Mammary microvascular endothelial cell (primary cell): ENCODE results near the gene MECR. TPM values are rescaled to one million over a fixed set of nuclear protein-coding genes. Genes with fewer than 3 reads are reported as not detected.

Experiments used
- total RNA-seq: library from RNA; depleted of rRNA; stranded (reverse); fragments of >200 nt; gene quantifications from 2 replicates; pipeline ENCODE4 v1.2.3, GENCODE V29; 2015

Gene MECR, protein sequence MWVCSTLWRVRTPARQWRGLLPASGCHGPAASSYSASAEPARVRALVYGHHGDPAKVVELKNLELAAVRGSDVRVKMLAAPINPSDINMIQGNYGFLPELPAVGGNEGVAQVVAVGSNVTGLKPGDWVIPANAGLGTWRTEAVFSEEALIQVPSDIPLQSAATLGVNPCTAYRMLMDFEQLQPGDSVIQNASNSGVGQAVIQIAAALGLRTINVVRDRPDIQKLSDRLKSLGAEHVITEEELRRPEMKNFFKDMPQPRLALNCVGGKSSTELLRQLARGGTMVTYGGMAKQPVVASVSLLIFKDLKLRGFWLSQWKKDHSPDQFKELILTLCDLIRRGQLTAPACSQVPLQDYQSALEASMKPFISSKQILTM
- total RNA-seq, result 20.3 and 36.7 TPM in 2 replicates

DNA sequence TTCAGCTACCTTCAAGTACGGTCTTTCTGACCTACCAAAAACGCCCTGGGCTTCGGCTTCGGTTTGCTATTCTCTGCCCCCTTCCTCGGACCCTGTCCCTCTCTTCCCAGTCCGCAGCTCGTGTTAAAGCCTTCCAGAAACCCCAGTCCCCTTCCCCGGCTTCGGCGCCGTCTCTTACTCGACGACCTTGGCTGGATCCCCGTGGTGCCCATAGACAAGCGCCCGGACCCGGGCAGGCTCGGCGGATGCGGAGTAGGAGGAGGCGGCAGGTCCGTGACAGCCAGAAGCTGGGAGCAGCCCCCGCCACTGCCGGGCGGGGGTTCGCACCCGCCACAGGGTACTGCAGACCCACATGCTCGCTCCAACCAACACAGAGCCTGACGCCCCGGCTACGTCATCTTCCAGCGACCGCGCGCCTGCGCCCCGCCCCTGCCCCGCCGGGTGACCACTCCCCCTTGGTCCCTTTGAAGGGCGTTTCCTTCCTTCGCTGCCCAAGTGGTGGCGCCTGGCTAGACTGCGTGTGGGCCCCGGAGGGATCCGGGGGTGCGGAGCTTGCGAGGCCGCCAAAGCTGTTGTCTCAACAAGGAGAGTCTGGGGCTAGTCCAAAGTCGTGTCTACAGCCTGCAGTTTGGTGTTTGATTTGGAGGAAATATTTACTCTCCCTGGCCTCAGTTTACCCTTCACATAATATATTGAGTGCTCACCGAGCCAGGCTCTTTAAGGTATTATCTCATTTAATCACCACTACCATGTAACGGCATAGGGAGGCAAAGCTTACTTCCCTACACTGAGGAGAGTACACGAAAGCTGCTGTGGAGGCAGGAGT lies at the start of gene MECR:
Gene MECR (minus strand): TSS at position 382 of the 826 bp plus-strand sequence. CDS start 28 bp downstream, at position 354.

DNA sequence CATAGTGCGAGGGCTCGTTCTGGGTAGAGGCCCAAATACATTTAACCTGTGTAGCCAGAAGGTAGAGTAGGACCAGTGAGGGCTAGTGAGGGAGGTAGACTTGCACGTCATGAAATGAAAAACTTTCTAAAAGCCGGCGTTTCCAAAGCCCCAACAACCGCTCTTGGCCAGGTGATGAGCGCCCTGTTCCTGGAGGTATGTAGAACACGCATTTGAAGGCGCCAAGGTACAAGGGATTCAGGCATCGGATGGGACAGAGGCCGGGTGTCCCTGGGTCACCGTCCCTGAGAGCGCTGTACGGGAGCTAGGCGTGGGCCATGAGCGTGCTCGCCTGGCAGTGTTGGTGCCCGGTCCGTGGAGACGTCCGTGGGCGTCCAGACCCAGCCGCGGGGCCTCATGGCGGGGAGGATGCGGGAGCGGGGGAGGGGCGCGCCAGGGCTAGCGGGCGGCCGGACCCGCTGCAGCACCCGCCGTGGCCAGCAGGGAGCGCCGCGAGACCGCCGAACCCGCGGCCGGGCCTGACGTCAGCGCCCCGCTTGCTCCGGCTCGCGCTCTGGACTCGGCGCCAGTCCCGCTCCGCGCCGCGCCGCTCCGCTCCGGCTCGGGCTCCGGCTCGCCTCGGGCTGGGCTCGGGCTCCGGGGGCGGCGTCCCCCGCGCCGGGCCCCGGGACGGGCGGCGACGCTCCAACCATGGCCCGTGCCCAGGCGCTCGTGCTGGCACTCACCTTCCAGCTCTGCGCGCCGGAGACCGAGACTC lies 5.4 kb upstream of the MECR start, which contains the start of gene PTPRU:
Gene PTPRU (plus strand): TSS at position 568 of the 757 bp plus-strand sequence. CDS start 123 bp downstream, at position 691.

DNA sequence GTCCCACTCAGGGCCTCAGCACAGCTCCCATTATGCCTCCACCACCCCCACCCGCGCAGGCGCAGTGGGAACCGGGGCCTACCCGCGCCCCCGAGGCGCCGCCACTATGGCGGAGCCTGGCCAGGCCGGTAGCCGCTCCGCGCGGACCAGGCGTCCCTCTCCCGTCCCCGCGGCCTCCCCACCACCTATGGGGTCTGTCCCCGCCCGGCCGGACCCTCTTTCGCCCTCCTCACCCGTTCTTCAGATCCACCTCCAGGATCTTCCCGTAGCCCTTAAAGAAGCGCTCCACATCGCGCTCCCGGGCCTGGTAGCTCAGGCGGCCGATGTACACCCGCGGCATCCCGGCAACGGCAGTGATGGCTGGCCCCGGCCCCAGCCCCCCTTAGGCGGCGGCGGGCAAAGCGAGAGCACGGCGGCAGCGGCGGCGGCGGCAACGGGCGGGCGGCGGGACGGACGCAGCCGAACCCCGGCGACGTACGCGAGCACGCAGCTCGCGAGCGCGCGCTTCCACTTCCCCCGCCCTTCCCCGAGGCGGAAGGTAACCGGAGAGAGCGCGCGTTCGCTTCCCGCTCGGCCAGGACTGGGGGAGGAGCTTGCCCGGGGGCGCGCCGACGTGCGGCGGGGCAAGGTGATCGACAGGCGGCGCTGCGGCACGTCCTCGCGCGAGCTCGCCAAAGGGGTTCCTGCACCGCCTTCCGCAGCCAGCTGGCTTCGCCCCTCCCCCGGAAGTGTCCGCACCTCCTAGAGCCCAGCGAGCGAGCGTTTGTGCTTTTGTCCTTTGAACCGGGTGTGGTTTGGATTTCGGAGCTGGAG lies 49.1 kb downstream of the MECR start, which contains the start of gene SRSF4:
Gene SRSF4 (minus strand): TSS at position 488 of the 813 bp plus-strand sequence. CDS start 148 bp downstream, at position 340.

Other genes starting within 250 kb of the MECR start
- gene TMEM200B, start 107.0 kb downstream of the MECR start, total RNA-seq, result 1.1 and 1.8 TPM in 2 replicates
- 32.8 and 41.4 TPM in 2 replicates for gene SRSF4, start 49.0 kb downstream of the MECR start, total RNA-seq
- gene PTPRU, start 5.6 kb upstream of the MECR start, total RNA-seq, result 0.25 and 3.8 TPM in 2 replicates